Activated T-cell treated with anti-CD3 and anti-CD28 coated beads, Interleukin-2, amount 50 U/mL, for 72 hours (primary cell): ENCODE data around the gene TRAF3. TPM values are rescaled to one million over a fixed set of nuclear protein-coding genes. Genes with fewer than 3 reads are reported as not detected.
A peak's percentile ranks its signal among the peaks of the same experiment; 100 is the strongest.
"Not testable (repeated sequence)": the region's sequence is repeated elsewhere in the genome, so short reads cannot be mapped to it uniquely, and the experiment has no call there.

Experiments
- ATAC-seq, 2 donors: fragments of 150-1000 bp; cut with Tn5 transposase; replicated peaks in 1 of 2; 2 replicates each; pipeline ENCODE4 v1.10.0; 2021; ENCODE audit warnings: moderate library complexity in 2 of 2, mild to moderate bottlenecking in 1 of 2
- DNase-seq, 2 donors: peaks; one replicate each; pipeline ENCODE4 v3.0.0; 2021 to 2022; ENCODE audit warnings: mixed read lengths in 1 of 2
- H3K27ac Mint-ChIP-seq: one replicate; pipeline ENCODE4 v1.8.0; 2022; ENCODE audit warnings: mild to moderate bottlenecking, moderate library complexity, mixed read lengths
- H3K27me3 Mint-ChIP-seq: one replicate; pipeline ENCODE4 v1.8.0; 2022; ENCODE audit warnings: low read depth, mixed read lengths
- H3K36me3 Mint-ChIP-seq, 2 donors: one replicate each; pipeline ENCODE4 v1.8.0; 2022; ENCODE audit warnings: mixed read lengths in 2 of 2, mild to moderate bottlenecking in 1 of 2; ENCODE audit not compliant: insufficient read depth in 2 of 2
- H3K4me1 Mint-ChIP-seq: one replicate; pipeline ENCODE4 v1.8.0; 2022; ENCODE audit warnings: low read depth, mixed read lengths
- H3K4me3 Mint-ChIP-seq, 2 donors: one replicate each; pipeline ENCODE4 v1.8.0; 2022; ENCODE audit warnings: mild to moderate bottlenecking in 2 of 2, mixed read lengths in 2 of 2, moderate library complexity in 2 of 2
- H3K9me3 Mint-ChIP-seq, 2 donors: one replicate each; pipeline ENCODE4 v1.8.0; 2022; ENCODE audit warnings: mixed read lengths in 2 of 2
- total RNA-seq, 2 donors: library from RNA; stranded (reverse); gene quantifications; one replicate each; pipeline ENCODE4 v1.2.3, GENCODE V29; 2022

TRAF3 gene
- total RNA-seq, 2 donors from 2014 or later = 123 to 137 TPM

- DNase-seq (no peak), ATAC-seq (no peak)
- Mint-ChIP-seq H3K27ac (no peak overlapping the region), H3K27me3 (no peaks in the 10 kb centered on the region), H3K36me3 (peaks cover 18 to 58% of the 10 kb centered on the region in 2 donors), H3K9me3 (no peaks in the 10 kb centered on the region), H3K4me3 (no peak overlapping the region), H3K4me1 (peaks cover 47% of the 10 kb centered on the region)
These were observed 58.7 kb downstream of the TRAF3 start for GRCh38 chr14:102835959-102836358.

DNA sequence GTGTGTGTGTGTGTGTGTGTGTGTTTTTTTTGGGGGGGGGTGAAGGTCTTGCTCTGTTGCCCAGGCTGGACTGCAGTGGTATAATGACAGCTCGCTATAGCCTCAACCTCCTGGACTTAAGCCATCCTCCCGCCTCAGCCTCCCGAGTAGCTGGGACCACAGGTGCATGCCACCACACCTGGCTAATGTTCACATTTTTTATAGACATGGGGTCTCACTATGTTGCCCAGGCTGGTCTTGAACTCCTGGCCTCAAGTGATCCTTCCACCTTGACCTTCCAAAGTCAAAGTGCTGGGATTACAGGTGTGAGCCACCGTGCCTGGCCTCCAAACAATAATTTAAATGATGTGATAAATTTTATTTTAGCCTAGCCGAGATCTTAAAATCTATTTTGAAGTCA is 59.9 kb downstream of the TRAF3 start:
- Mint-ChIP-seq H3K4me1 (peaks cover 38% of the 10 kb centered on the region), H3K36me3 (peaks cover 15 to 59% of the 10 kb centered on the region in 2 donors)
- H3K9me3 Mint-ChIP-seq, H3K27me3 Mint-ChIP-seq, DNase-seq, H3K4me3 Mint-ChIP-seq, ATAC-seq, H3K27ac Mint-ChIP-seq: not testable (repeated sequence)

GRCh38 chr14:102838501-102838900 is 61.3 kb downstream of the TRAF3 start:
- peaks cover 12 to 52% of the 10 kb centered on the region in 2 donors for H3K36me3 Mint-ChIP-seq
- H3K4me1 Mint-ChIP-seq = peaks cover 30% of the 10 kb centered on the region
- no peak overlapping the region for H3K4me3 Mint-ChIP-seq
- H3K27ac Mint-ChIP-seq = no peak overlapping the region
- ATAC-seq (no peak), DNase-seq (no peak)
- no peaks in the 10 kb centered on the region for H3K9me3 Mint-ChIP-seq
- no peaks in the 10 kb centered on the region for H3K27me3 Mint-ChIP-seq

DNA sequence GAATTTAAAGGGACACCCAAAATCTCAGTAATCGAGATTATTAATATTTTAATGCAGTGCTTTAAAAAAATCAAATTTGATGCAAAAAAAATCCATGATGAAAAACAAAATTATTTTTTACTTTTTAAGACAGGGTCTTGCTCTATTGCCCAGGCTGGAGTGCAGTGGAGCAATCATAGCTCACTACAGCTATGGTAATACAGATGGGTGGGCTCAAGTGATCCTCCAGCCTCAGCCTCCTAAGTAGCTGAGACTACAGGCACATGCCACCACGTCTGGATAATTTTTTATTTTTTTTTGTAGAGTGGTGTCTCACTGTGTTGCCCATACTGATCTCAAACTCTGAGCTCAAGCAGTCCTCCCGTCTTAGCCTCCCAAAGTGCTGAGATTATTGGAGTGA is 62.9 kb downstream of the TRAF3 start:
- no peak overlapping the region for H3K27ac Mint-ChIP-seq
- no peaks in the 10 kb centered on the region for H3K27me3 Mint-ChIP-seq
- H3K4me1 Mint-ChIP-seq = peaks cover 16% of the 10 kb centered on the region
- H3K36me3 Mint-ChIP-seq = peaks cover 5 to 45% of the 10 kb centered on the region in 2 donors
- no peaks in the 10 kb centered on the region for H3K9me3 Mint-ChIP-seq
- no peak overlapping the region for H3K4me3 Mint-ChIP-seq
- DNase-seq = no peak
- ATAC-seq = no peak

DNA sequence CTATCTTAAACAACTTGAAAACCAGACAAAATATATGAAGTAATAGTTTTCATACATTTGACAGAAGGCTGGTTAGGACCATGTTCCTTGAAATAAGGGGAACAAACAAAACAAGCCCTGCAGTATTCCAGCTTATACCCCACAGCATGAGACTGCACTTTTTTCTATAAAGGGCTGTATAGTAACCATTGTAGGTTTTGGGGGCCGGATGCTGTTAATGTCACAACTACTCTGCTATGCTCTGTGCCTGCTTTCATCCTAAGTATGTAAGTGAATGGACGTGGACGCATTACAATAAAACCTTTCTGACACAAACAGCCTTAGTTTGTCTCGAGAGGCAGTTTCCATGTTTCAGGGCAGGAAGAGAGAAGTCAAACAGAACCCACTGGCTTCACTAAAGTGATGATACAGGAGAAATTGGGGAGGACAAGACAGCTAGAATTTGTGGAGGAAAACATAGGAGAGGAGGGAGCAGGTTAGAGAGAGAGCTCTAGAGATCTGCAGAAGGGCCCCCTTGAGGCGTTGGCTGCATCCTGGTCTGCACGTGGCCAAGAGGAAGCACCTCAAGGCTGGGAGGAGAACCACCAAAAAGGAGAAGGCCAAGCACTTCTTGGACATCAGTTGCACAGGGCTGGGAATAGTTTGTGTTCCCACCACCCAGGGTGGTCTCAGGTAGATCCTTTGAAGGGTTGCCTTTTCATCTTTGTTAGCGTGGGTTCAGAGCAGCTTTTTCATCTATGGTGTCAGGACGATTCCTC is 63.7 kb downstream of the TRAF3 start:
- Mint-ChIP-seq H3K27ac (peak overlapping the region; percentile 14), H3K27me3 (no peaks in the 10 kb centered on the region), H3K36me3 (peaks cover 5 to 39% of the 10 kb centered on the region in 2 donors), H3K9me3 (no peaks in the 10 kb centered on the region), H3K4me1 (peaks cover 9% of the 10 kb centered on the region), H3K4me3 (no peak overlapping the region)
- no peak for DNase-seq
- ATAC-seq = no peak

GRCh38 chr14:102848830-102849525 is 71.7 kb downstream of the TRAF3 start:
- Mint-ChIP-seq H3K27ac (peak overlapping the region; percentile 90), H3K36me3 (peaks cover 8 to 19% of the 10 kb centered on the region in 2 donors), H3K4me1 (peaks cover 26% of the 10 kb centered on the region), H3K27me3 (no peaks in the 10 kb centered on the region), H3K4me3 (no peak overlapping the region), H3K9me3 (no peaks in the 10 kb centered on the region)
- DNase-seq (no peak), ATAC-seq (peak in 1 of 2 donors; percentile 38)

- peak overlapping the region; percentile 90 for H3K27ac Mint-ChIP-seq
- ATAC-seq (peak in 1 of 2 donors; percentile 38), DNase-seq (no peak)
- H3K4me3 Mint-ChIP-seq = no peak overlapping the region
- no peaks in the 10 kb centered on the region for H3K27me3 Mint-ChIP-seq
- peaks cover 11 to 22% of the 10 kb centered on the region in 2 donors for H3K36me3 Mint-ChIP-seq
- H3K9me3 Mint-ChIP-seq = no peaks in the 10 kb centered on the region
- peaks cover 34% of the 10 kb centered on the region for H3K4me1 Mint-ChIP-seq
These were observed 72.5 kb downstream of the TRAF3 start for GRCh38 chr14:102849526-102850379.

- H3K36me3 Mint-ChIP-seq = peaks cover 23 to 45% of the 10 kb centered on the region in 2 donors
- H3K4me3 Mint-ChIP-seq = peak overlapping the region in 1 of 2 donors; percentile 26
- H3K9me3 Mint-ChIP-seq = peaks cover 0 to 3% of the 10 kb centered on the region in 2 donors
- H3K4me1 Mint-ChIP-seq = peaks cover 40% of the 10 kb centered on the region
- H3K27me3 Mint-ChIP-seq = no peaks in the 10 kb centered on the region
- DNase-seq (no peak), ATAC-seq (no peak)
- H3K27ac Mint-ChIP-seq = peak overlapping the region; percentile 68
These were observed 76.4 kb downstream of the TRAF3 start for GRCh38 chr14:102853648-102854047.

GRCh38 chr14:102854091-102854703 is 76.9 kb downstream of the TRAF3 start:
- Mint-ChIP-seq H3K27me3 (no peaks in the 10 kb centered on the region), H3K4me1 (peaks cover 35% of the 10 kb centered on the region), H3K4me3 (no peak overlapping the region), H3K9me3 (peaks cover 0 to 5% of the 10 kb centered on the region in 2 donors), H3K36me3 (peaks cover 24 to 45% of the 10 kb centered on the region in 2 donors), H3K27ac (peak overlapping the region; percentile 68)
- ATAC-seq (peak; percentile 33 to 41), DNase-seq (no peak)

GRCh38 chr14:102856179-102856578 is 78.9 kb downstream of the TRAF3 start:
- Mint-ChIP-seq H3K36me3 (peaks cover 24 to 51% of the 10 kb centered on the region in 2 donors), H3K9me3 (peaks cover 2 to 5% of the 10 kb centered on the region in 2 donors), H3K27ac (no peak overlapping the region), H3K4me1 (peaks cover 31% of the 10 kb centered on the region), H3K27me3 (no peaks in the 10 kb centered on the region), H3K4me3 (no peak overlapping the region)
- DNase-seq (no peak), ATAC-seq (no peak)

GRCh38 chr14:102857444-102857843 is 80.2 kb downstream of the TRAF3 start:
- Mint-ChIP-seq H3K4me1 (peaks cover 31% of the 10 kb centered on the region), H3K36me3 (peaks cover 25 to 53% of the 10 kb centered on the region in 2 donors), H3K27ac (no peak overlapping the region), H3K27me3 (no peaks in the 10 kb centered on the region), H3K4me3 (no peak overlapping the region), H3K9me3 (peaks cover 2 to 5% of the 10 kb centered on the region in 2 donors)
- DNase-seq (no peak), ATAC-seq (no peak)

- no peak for ATAC-seq
- peaks cover 2 to 5% of the 10 kb centered on the region in 2 donors for H3K9me3 Mint-ChIP-seq
- peak overlapping the region; percentile 63 for H3K27ac Mint-ChIP-seq
- H3K27me3 Mint-ChIP-seq = no peaks in the 10 kb centered on the region
- no peak for DNase-seq
- peaks cover 22 to 65% of the 10 kb centered on the region in 2 donors for H3K36me3 Mint-ChIP-seq
- H3K4me1 Mint-ChIP-seq = peaks cover 12% of the 10 kb centered on the region
- H3K4me3 Mint-ChIP-seq = no peak overlapping the region
These were observed 82.7 kb downstream of the TRAF3 start for GRCh38 chr14:102859911-102860310.
